ENCODE measurements around the gene NUDC.
A peak's percentile ranks its signal among the peaks of the same experiment; 100 is the strongest.
"Not testable (repeated sequence)": the region's sequence is repeated elsewhere in the genome, so short reads cannot be mapped to it uniquely, and the experiment has no call there.

Gene NUDC

GRCh38 chr1:26951821-26952497 is 30.4 kb downstream of the NUDC start:
- DNase-seq: no peak

GRCh38 chr1:26953374-26953773 is 31.8 kb downstream of the NUDC start:
- no peak for DNase-seq

GRCh38 chr1:26956321-26956720 is 34.8 kb downstream of the NUDC start:
- no peak for DNase-seq

GRCh38 chr1:26957306-26957705 is 35.8 kb downstream of the NUDC start:
- no peak for DNase-seq

- DNase-seq: no peak
These were observed 37.7 kb downstream of the NUDC start for GRCh38 chr1:26959270-26959669.

GRCh38 chr1:26959722-26960624 is 38.4 kb downstream of the NUDC start, which contains the start of gene KDF1:
Gene KDF1 (minus strand): TSS chr1:26960468. CDS start chr1:26952380, 8,088 bp downstream.
- DNase-seq: peak; percentile 47

GRCh38 chr1:26960625-26960966 is 39.1 kb downstream of the NUDC start:
- DNase-seq: no peak

- no peak for DNase-seq
These were observed 40.3 kb downstream of the NUDC start for GRCh38 chr1:26961826-26962225.

- no peak for DNase-seq
These were observed 43.7 kb downstream of the NUDC start for GRCh38 chr1:26965213-26965612.

GRCh38 chr1:26965628-26966027 is 44.1 kb downstream of the NUDC start:
- DNase-seq: no peak

GRCh38 chr1:26970810-26971209 is 49.3 kb downstream of the NUDC start:
- no peak for DNase-seq

GRCh38 chr1:26971590-26971989 is 50.0 kb downstream of the NUDC start:
- no peak for DNase-seq

- no peak for DNase-seq
These were observed 50.8 kb downstream of the NUDC start for GRCh38 chr1:26972390-26972789.

- no peak for DNase-seq
These were observed 51.3 kb downstream of the NUDC start for GRCh38 chr1:26972821-26973220.

- DNase-seq: no peak
These were observed 55.3 kb downstream of the NUDC start for GRCh38 chr1:26976621-26977510.

- DNase-seq: no peak
These were observed 57.4 kb downstream of the NUDC start for GRCh38 chr1:26978901-26979300.

GRCh38 chr1:26981146-26981846 is 59.8 kb downstream of the NUDC start:
- DNase-seq: no peak

GRCh38 chr1:26983863-26984262 is 62.3 kb downstream of the NUDC start:
- DNase-seq: no peak

GRCh38 chr1:26984291-26984690 is 62.7 kb downstream of the NUDC start:
- DNase-seq: no peak

GRCh38 chr1:26986658-26987057 is 65.1 kb downstream of the NUDC start:
- no peak for DNase-seq

- not testable (repeated sequence) for DNase-seq
These were observed 68.0 kb downstream of the NUDC start for GRCh38 chr1:26989403-26990109.

All from activated CD4-positive, alpha-beta T cell treated with anti-CD3 and anti-CD28 coated beads for 48 hours (primary cell).